ENCODE measurements around the gene TMEM129.
"Not testable (repeated sequence)": the region's sequence is repeated elsewhere in the genome, so short reads cannot be mapped to it uniquely, and the experiment has no call there.

Gene TMEM129

GRCh38 chr4:1721666-1722550, 785 bp upstream of the TMEM129 start:
- DNase-seq (ENCODE audit: low read depth in 2 of 2) = no peak

- DNase-seq (ENCODE audit: low read depth in 2 of 2) = peak in 1 of 2 donors; percentile 45
Measured at GRCh38 chr4:1720163-1720983, 750 bp downstream of the TMEM129 start.

- no peak for DNase-seq (ENCODE audit: low read depth in 2 of 2)
Measured at GRCh38 chr4:1718095-1718850, 2.9 kb downstream of the TMEM129 start.

GRCh38 chr4:1717129-1718094, 3.7 kb downstream of the TMEM129 start:
- DNase-seq (ENCODE audit: low read depth in 2 of 2) = no peak

GRCh38 chr4:1716065-1716945, 4.8 kb downstream of the TMEM129 start:
- DNase-seq (ENCODE audit: low read depth in 2 of 2) = no peak

- no peak for DNase-seq (ENCODE audit: low read depth in 2 of 2)
Measured at GRCh38 chr4:1715002-1715758, 5.9 kb downstream of the TMEM129 start.

- DNase-seq (ENCODE audit: low read depth in 2 of 2) = no peak
Measured at GRCh38 chr4:1714303-1715001, 6.7 kb downstream of the TMEM129 start.

- DNase-seq (ENCODE audit: low read depth in 2 of 2) = no peak
Measured at GRCh38 chr4:1713003-1713851, 7.9 kb downstream of the TMEM129 start.

GRCh38 chr4:1712216-1713002, 8.7 kb downstream of the TMEM129 start, which contains the start of gene SLBP:
TSS of gene SLBP (minus strand) at chr4:1712319. CDS start at chr4:1712188, 131 bp downstream.
- DNase-seq (ENCODE audit: low read depth in 2 of 2) = peak; percentile 97 to 98

GRCh38 chr4:1711571-1712215, 9.4 kb downstream of the TMEM129 start:
- DNase-seq (ENCODE audit: low read depth in 2 of 2) = no peak

- DNase-seq (ENCODE audit: low read depth in 2 of 2) = no peak
Measured at GRCh38 chr4:1711055-1711570, 10.0 kb downstream of the TMEM129 start.

GRCh38 chr4:1708581-1708980, 12.5 kb downstream of the TMEM129 start:
- DNase-seq (ENCODE audit: low read depth in 2 of 2) = no peak

- no peak for DNase-seq (ENCODE audit: low read depth in 2 of 2)
Measured at GRCh38 chr4:1706358-1706757, 14.8 kb downstream of the TMEM129 start.

GRCh38 chr4:1705732-1706131, 15.4 kb downstream of the TMEM129 start:
- DNase-seq (ENCODE audit: low read depth in 2 of 2) = no peak

- DNase-seq (ENCODE audit: low read depth in 2 of 2) = no peak
Measured at GRCh38 chr4:1703867-1704266, 17.3 kb downstream of the TMEM129 start.

- not testable (repeated sequence) for DNase-seq (ENCODE audit: low read depth in 2 of 2)
Measured at GRCh38 chr4:1701671-1702070, 19.5 kb downstream of the TMEM129 start.
